HUES64 (cell line): Measurements from ENCODE around the gene ADCY1.

Experiments
- H3K27ac ChIP-seq: 2 replicates; pipeline ENCODE4 v1.7.0; 2013; ENCODE audit warnings: low read depth, low read length, inconsistent platforms
- H3K27me3 ChIP-seq: 2 replicates; pipeline ENCODE4 v1.6.1; 2013; ENCODE audit warnings: mild to moderate bottlenecking, low read length; ENCODE audit not compliant: insufficient read depth
- H3K36me3 ChIP-seq: 2 replicates; pipeline ENCODE4 v1.6.1; 2013; ENCODE audit warnings: mild to moderate bottlenecking, low read length; ENCODE audit not compliant: insufficient read depth
- H3K4me1 ChIP-seq: 2 replicates; pipeline ENCODE4 v1.6.1; 2013; ENCODE audit warnings: mild to moderate bottlenecking, low read length, moderate library complexity; ENCODE audit not compliant: insufficient read depth
- H3K4me3 ChIP-seq: 2 replicates; pipeline ENCODE4 v1.5.1; 2013; ENCODE audit warnings: mild to moderate bottlenecking, low read length, moderate library complexity
- H3K9ac ChIP-seq: 2 replicates; pipeline ENCODE4 v1.6.1; 2013; ENCODE audit warnings: mild to moderate bottlenecking, low read depth, low read length
- H3K9me3 ChIP-seq: 2 replicates; pipeline ENCODE4 v1.6.1; 2013; ENCODE audit warnings: low read depth, low read length; ENCODE audit not compliant: insufficient read depth
- WGBS: fragments of 150-250, 120-280 bp; methylation state at CpG from one replicate; pipeline ENCODE4 v1.1.7; 2013; ENCODE audit warnings: missing lambda C conversion rate; 5-methylcytosine and 5-hydroxymethylcytosine counted together

ADCY1 gene

GRCh38 chr7:45700556-45700955 lies 126.4 kb downstream of the ADCY1 start:
- WGBS = 71% methylated on average over 2 of the region's 2 CpGs

GRCh38 chr7:45701701-45702510 lies 127.7 kb downstream of the ADCY1 start:
- no peaks in the 10 kb centered on the region for H3K27me3 ChIP-seq
- 0 out of 2 replicates have a peak, but pooled peaks cover 4% of the 10 kb centered on the region for H3K36me3 ChIP-seq
- H3K4me1 ChIP-seq = no peaks in the 10 kb centered on the region
- H3K9me3 ChIP-seq = no peaks in the 10 kb centered on the region
- WGBS = 91% methylated on average over 18 of the region's 18 CpGs
- H3K9ac ChIP-seq = no peak overlapping the region
- no peak overlapping the region for H3K27ac ChIP-seq
- H3K4me3 ChIP-seq = no peak overlapping the region

More at GRCh38 chr7:45700556-45700955, 126.4 kb downstream of the ADCY1 start:
- no peak overlapping the region for H3K4me3 ChIP-seq
- no peak overlapping the region for H3K27ac ChIP-seq
- 0 out of 2 replicates have a peak, but pooled peaks cover 4% of the 10 kb centered on the region for H3K36me3 ChIP-seq
- H3K9me3 ChIP-seq = no peaks in the 10 kb centered on the region
- no peak overlapping the region for H3K9ac ChIP-seq
- H3K4me1 ChIP-seq = no peaks in the 10 kb centered on the region
- no peaks in the 10 kb centered on the region for H3K27me3 ChIP-seq

GRCh38 chr7:45702751-45703150 lies 128.6 kb downstream of the ADCY1 start:
- no peaks in the 10 kb centered on the region for H3K4me1 ChIP-seq
- H3K9ac ChIP-seq = no peak overlapping the region
- WGBS = 90% methylated on average over 5 of the region's 5 CpGs
- no peak overlapping the region for H3K27ac ChIP-seq
- H3K4me3 ChIP-seq = no peak overlapping the region
- H3K36me3 ChIP-seq = 0 out of 2 replicates have a peak, but pooled peaks cover 4% of the 10 kb centered on the region
- H3K27me3 ChIP-seq = no peaks in the 10 kb centered on the region
- no peaks in the 10 kb centered on the region for H3K9me3 ChIP-seq

- Histone ChIP-seq H3K4me1 (no peaks in the 10 kb centered on the region), H3K27me3 (no peaks in the 10 kb centered on the region), H3K36me3 (0 out of 2 replicates have a peak, but pooled peaks cover 4% of the 10 kb centered on the region), H3K27ac (no peak overlapping the region), H3K4me3 (no peak overlapping the region), H3K9ac (no peak overlapping the region), H3K9me3 (no peaks in the 10 kb centered on the region)
- 92% methylated on average over 20 of the region's 20 CpGs for WGBS
These were observed 129.2 kb downstream of the ADCY1 start for GRCh38 chr7:45703373-45703821.

GRCh38 chr7:45703911-45704682 lies 129.9 kb downstream of the ADCY1 start:
- H3K4me1 ChIP-seq = no peaks in the 10 kb centered on the region
- 0 out of 2 replicates have a peak, but pooled peaks cover 4% of the 10 kb centered on the region for H3K36me3 ChIP-seq
- 94% methylated on average over 13 of the region's 13 CpGs for WGBS
- no peak overlapping the region for H3K9ac ChIP-seq
- H3K27ac ChIP-seq = no peak overlapping the region
- H3K9me3 ChIP-seq = no peaks in the 10 kb centered on the region
- no peak overlapping the region for H3K4me3 ChIP-seq
- H3K27me3 ChIP-seq = no peaks in the 10 kb centered on the region

GRCh38 chr7:45704683-45705016 lies 130.5 kb downstream of the ADCY1 start:
- Histone ChIP-seq H3K27me3 (no peaks in the 10 kb centered on the region), H3K9me3 (no peaks in the 10 kb centered on the region)
- 81% methylated on average over 3 of the region's 3 CpGs for whole genome bisulfite sequencing

GRCh38 chr7:45708046-45708950 lies 134.1 kb downstream of the ADCY1 start:
- no peak overlapping the region for H3K4me3 ChIP-seq
- no peaks in the 10 kb centered on the region for H3K27me3 ChIP-seq
- no peak overlapping the region for H3K9ac ChIP-seq
- 0 out of 2 replicates have a peak, but pooled peaks cover 4% of the 10 kb centered on the region for H3K36me3 ChIP-seq
- no peaks in the 10 kb centered on the region for H3K4me1 ChIP-seq
- 93% methylated on average over 14 of the region's 14 CpGs for WGBS
- H3K27ac ChIP-seq = no peak overlapping the region
- H3K9me3 ChIP-seq = no peaks in the 10 kb centered on the region

More at GRCh38 chr7:45704683-45705016, 130.5 kb downstream of the ADCY1 start:
- Histone ChIP-seq H3K36me3 (0 out of 2 replicates have a peak, but pooled peaks cover 4% of the 10 kb centered on the region), H3K4me1 (no peaks in the 10 kb centered on the region), H3K27ac (no peak overlapping the region), H3K4me3 (no peak overlapping the region), H3K9ac (no peak overlapping the region)

GRCh38 chr7:45709168-45710042 lies 135.2 kb downstream of the ADCY1 start:
- 93% methylated on average over 14 of the region's 14 CpGs for WGBS
- Histone ChIP-seq H3K27ac (no peak overlapping the region), H3K9ac (no peak overlapping the region), H3K27me3 (no peaks in the 10 kb centered on the region), H3K36me3 (no peaks in the 10 kb centered on the region), H3K4me3 (no peak overlapping the region), H3K4me1 (no peaks in the 10 kb centered on the region), H3K9me3 (no peaks in the 10 kb centered on the region)

- H3K4me1 ChIP-seq = no peaks in the 10 kb centered on the region
- no peaks in the 10 kb centered on the region for H3K9me3 ChIP-seq
- no peak overlapping the region for H3K27ac ChIP-seq
- no peak overlapping the region for H3K4me3 ChIP-seq
- 93% methylated on average over 13 of the region's 13 CpGs for WGBS
- no peak overlapping the region for H3K9ac ChIP-seq
- H3K36me3 ChIP-seq = no peaks in the 10 kb centered on the region
- no peaks in the 10 kb centered on the region for H3K27me3 ChIP-seq
These were observed 136.3 kb downstream of the ADCY1 start for GRCh38 chr7:45710271-45711160.
